GM03348 (cell line): ENCODE measurements around the gene LCE3A.
"Not testable (repeated sequence)": the region's sequence is repeated elsewhere in the genome, so short reads cannot be mapped to it uniquely, and the experiment has no call there.

Source experiments
- DNase-seq: peaks from one replicate; pipeline ENCODE4 v3.0.0; 2012; ENCODE audit warnings: low spot score

LCE3A gene

GRCh38 chr1:152622803-152623202, at the start of gene LCE3A:
Gene LCE3A, minus strand, starts transcription at chr1:152623103. Its CDS starts 0 bp downstream, at chr1:152623103.
- DNase-seq, result peak; percentile 2

- DNase-seq, result no peak
These were observed 44.7 kb upstream of the LCE3A start for GRCh38 chr1:152667648-152668047.

- DNase-seq, result not testable (repeated sequence)
These were observed 43.3 kb upstream of the LCE3A start for GRCh38 chr1:152666171-152666570.

GRCh38 chr1:152663098-152663497, 40.2 kb upstream of the LCE3A start, which contains the start of gene LCE2D:
Gene LCE2D, plus strand, starts transcription at chr1:152663380. Its CDS starts 726 bp downstream, at chr1:152664106.
- DNase-seq, result no peak

- DNase-seq, result no peak
These were observed 35.7 kb upstream of the LCE3A start for GRCh38 chr1:152658649-152659048.

- DNase-seq, result no peak
These were observed 34.8 kb upstream of the LCE3A start for GRCh38 chr1:152657677-152658076.

GRCh38 chr1:152656459-152656858, 33.6 kb upstream of the LCE3A start:
- no peak for DNase-seq

GRCh38 chr1:152654110-152654509, 31.2 kb upstream of the LCE3A start:
- DNase-seq, result peak; percentile 74

- DNase-seq, result no peak
These were observed 23.8 kb upstream of the LCE3A start for GRCh38 chr1:152646656-152647055.

- DNase-seq, result no peak
These were observed 22.2 kb upstream of the LCE3A start for GRCh38 chr1:152645146-152645545.

GRCh38 chr1:152643945-152644344, 21.0 kb upstream of the LCE3A start:
- DNase-seq, result no peak

GRCh38 chr1:152640351-152640750, 17.4 kb upstream of the LCE3A start:
- no peak for DNase-seq

GRCh38 chr1:152630596-152630995, 7.7 kb upstream of the LCE3A start:
- DNase-seq, result peak; percentile 0

GRCh38 chr1:152626744-152627143, 3.8 kb upstream of the LCE3A start:
- DNase-seq, result peak; percentile 0

- peak; percentile 16 for DNase-seq
These were observed 421 bp upstream of the LCE3A start for GRCh38 chr1:152623203-152623844.

- DNase-seq, result peak; percentile 2
These were observed 910 bp downstream of the LCE3A start for GRCh38 chr1:152621993-152622392.

GRCh38 chr1:152613511-152613910, 9.4 kb downstream of the LCE3A start, which contains the start of gene LCE3B:
Gene LCE3B, plus strand, starts transcription at chr1:152613811. Its CDS starts 0 bp downstream, at chr1:152613811.
- DNase-seq, result no peak

GRCh38 chr1:152599934-152600333, 23.0 kb downstream of the LCE3A start, which contains the start of gene LCE3C:
Gene LCE3C, plus strand, starts transcription at chr1:152600234. Its CDS starts 498 bp downstream, at chr1:152600732.
- no peak for DNase-seq

GRCh38 chr1:152596986-152597385, 25.9 kb downstream of the LCE3A start:
- no peak for DNase-seq

- no peak for DNase-seq
These were observed 37.3 kb downstream of the LCE3A start for GRCh38 chr1:152585586-152585985.

- DNase-seq, result peak; percentile 1
These were observed 40.3 kb downstream of the LCE3A start for GRCh38 chr1:152582647-152583046.

- peak; percentile 1 for DNase-seq
These were observed 42.5 kb downstream of the LCE3A start, which contains the start of gene LCE3D for GRCh38 chr1:152580433-152580832. Gene LCE3D, minus strand, starts transcription at chr1:152580516. Its CDS starts 580 bp downstream, at chr1:152579936.

- DNase-seq, result not testable (repeated sequence)
These were observed 43.4 kb downstream of the LCE3A start for GRCh38 chr1:152579526-152579925.

- DNase-seq, result peak; percentile 13
These were observed 45.7 kb downstream of the LCE3A start for GRCh38 chr1:152577168-152577567.
